HepG2 (cell line): ENCODE results near the gene ZNF800.

Experiments
- CHD2 ChIP-seq: IDR thresholded peaks from 2 replicates; pipeline ENCODE4 v1.6.1; 2011; ENCODE audit warnings: low read depth, low read length, improper control_type of control experiment
- FOXM1 ChIP-seq: sonication (generic); formaldehyde crosslinking; IDR thresholded peaks from 2 replicates; pipeline ENCODE4 v1.5.0; 2020; ENCODE audit warnings: missing genetic modification reagents
- GABPA ChIP-seq, 2 experiments: IDR thresholded peaks; 2 replicates each; pipeline ENCODE4 v1.6.1; 2011 to 2016; ENCODE audit warnings: low read depth in 2 of 2, low read length in 1 of 2, missing biosample characterization in 1 of 2, missing genetic modification characterization in 1 of 2
- GLI4 ChIP-seq: sonication (generic); formaldehyde crosslinking; IDR thresholded peaks from 2 replicates; pipeline ENCODE4 v1.5.1; 2020; ENCODE audit warnings: missing genetic modification reagents, mild to moderate bottlenecking, moderate library complexity, borderline replicate concordance
- HNRNPLL ChIP-seq: fragments of 200-400 bp; formaldehyde crosslinking; IDR thresholded peaks from 2 replicates; pipeline ENCODE4 v1.6.1; 2017; ENCODE audit warnings: mild to moderate bottlenecking, low read depth, low read length; ENCODE audit not compliant: poor library complexity, severe bottlenecking
- JUND ChIP-seq: sonication (generic); formaldehyde crosslinking; IDR thresholded peaks from 2 replicates; pipeline ENCODE4 v1.8.0; 2022; ENCODE audit warnings: mild to moderate bottlenecking, missing genetic modification reagents
- NFYB ChIP-seq: sonication (generic); formaldehyde crosslinking; IDR thresholded peaks from 2 replicates; pipeline ENCODE4 v1.4.0; 2020; ENCODE audit warnings: missing genetic modification reagents
- NONO ChIP-seq, 2 experiments: fragments of 450-650 bp in 1 of 2; sonication (generic) in 1 of 2; formaldehyde crosslinking in 1 of 2; IDR thresholded peaks in 1 of 2; conservative IDR thresholded peaks in 1 of 2; 2 replicates each; pipeline versions ENCODE4 v1.6.1 to v1.8.0; 2017 to 2022; ENCODE audit warnings: mild to moderate bottlenecking in 1 of 2, missing genetic modification reagents in 1 of 2, moderate library complexity in 1 of 2
- POLR2AphosphoS5 ChIP-seq: IDR thresholded peaks from 2 replicates; pipeline ENCODE4 v1.6.1; 2012; ENCODE audit warnings: low read depth, low read length
- RFX5 ChIP-seq: IDR thresholded peaks from 2 replicates; pipeline ENCODE4 v1.6.1; 2011; ENCODE audit warnings: low read depth, low read length, improper control_type of control experiment
- RXRA ChIP-seq: sonication (generic); formaldehyde crosslinking; IDR thresholded peaks from 2 replicates; pipeline ENCODE4 v1.5.1; 2020; ENCODE audit warnings: missing genetic modification reagents
- ZBTB14 ChIP-seq: sonication (generic); formaldehyde crosslinking; IDR thresholded peaks from 2 replicates; pipeline ENCODE4 v1.4.0; 2020; ENCODE audit warnings: missing genetic modification reagents
- ZNF512B ChIP-seq: sonication (generic); formaldehyde crosslinking; IDR thresholded peaks from 2 replicates; pipeline ENCODE4 v1.5.1; 2020; ENCODE audit warnings: missing genetic modification reagents, mild to moderate bottlenecking, borderline replicate concordance

GRCh38 chr7:127411176-127411575 lies 18.7 kb upstream of the ZNF800 start:
- TF ChIP-seq GABPA (IDR thresholded peaks at IDR 0.05; ENCODE audit: low read depth, low read length), result no peak
- TF ChIP-seq GABPA (CRISPR knock-in tag; IDR thresholded peaks at IDR 0.05; ENCODE audit: low read depth), result no peak
- TF ChIP-seq RXRA (CRISPR knock-in tag), result no peak
- no peak for TF ChIP-seq NFYB (CRISPR knock-in tag)
- no peak for TF ChIP-seq POLR2AphosphoS5
- no peak for TF ChIP-seq CHD2
- no peak for TF ChIP-seq FOXM1 (CRISPR knock-in tag)
- no peak for TF ChIP-seq RFX5
- no peak for TF ChIP-seq GLI4 (CRISPR knock-in tag)
- TF ChIP-seq JUND, result no peak
- TF ChIP-seq NONO (IDR thresholded peaks at IDR 0.05), result no peak
- TF ChIP-seq NONO (CRISPR knock-in tag; conservative IDR thresholded peaks at IDR 0.05), result no peak
- no peak for TF ChIP-seq ZBTB14 (CRISPR knock-in tag)
- no peak for TF ChIP-seq HNRNPLL
- no peak for TF ChIP-seq ZNF512B
